GM23338 (cell line): ENCODE results near the gene LHB. TPM values are rescaled to one million over a fixed set of nuclear protein-coding genes. Genes with fewer than 3 reads are reported as not detected.

ENCODE experiments used
- ATAC-seq: fragments of 200-7000 bp; cut with Tn5 transposase; 3 replicates; pipeline ENCODE4 v1.9.1; 2020
- DNase-seq: peaks from one replicate; pipeline ENCODE4 v3.0.0-alpha.2; 2015; ENCODE audit warnings: low spot score
- H2AFZ ChIP-seq: fragments of 200-600 bp; sonication (generic); 2 replicates; pipeline ENCODE4 v1.8.0; 2016; ENCODE audit warnings: antibody characterized with exemption, mild to moderate bottlenecking, moderate library complexity
- H3F3A ChIP-seq: fragments of 200-600 bp; sonication (generic); replicated peaks from 2 replicates; pipeline ENCODE4 v1.8.0; 2017; ENCODE audit warnings: antibody characterized with exemption, mixed run types, low read depth
- H3K27ac ChIP-seq: fragments of 200-600 bp; sonication (generic); 2 replicates; pipeline ENCODE4 v1.6.1; 2016; ENCODE audit warnings: low read depth
- H3K27me3 ChIP-seq: fragments of 200-600 bp; sonication (generic); 2 replicates; pipeline ENCODE4 v1.8.0; 2016; ENCODE audit warnings: mild to moderate bottlenecking, mixed run types, moderate library complexity; ENCODE audit not compliant: insufficient read depth
- H3K36me3 ChIP-seq: fragments of 200-600 bp; sonication (generic); 2 replicates; pipeline ENCODE4 v1.8.0; 2016; ENCODE audit warnings: mild to moderate bottlenecking; ENCODE audit not compliant: insufficient read depth
- H3K4me1 ChIP-seq: fragments of 200-600 bp; sonication (generic); 2 replicates; pipeline ENCODE4 v1.8.0; 2016; ENCODE audit warnings: mild to moderate bottlenecking, moderate library complexity; ENCODE audit not compliant: insufficient read depth
- H3K4me2 ChIP-seq: fragments of 200-600 bp; sonication (generic); 2 replicates; pipeline ENCODE4 v1.7.1; 2017; ENCODE audit warnings: mixed run types
- H3K4me3 ChIP-seq: fragments of 200-600 bp; sonication (generic); 2 replicates; pipeline ENCODE4 v1.6.1; 2016; ENCODE audit warnings: mixed run types
- H3K79me2 ChIP-seq: fragments of 200-600 bp; sonication (generic); replicated peaks from 2 replicates; pipeline ENCODE4 v1.8.0; 2017; ENCODE audit warnings: mild to moderate bottlenecking; ENCODE audit not compliant: insufficient read depth
- H3K9me2 ChIP-seq: fragments of 200-600 bp; sonication (generic); 2 replicates; pipeline ENCODE4 v1.8.0; 2017; ENCODE audit not compliant: insufficient read depth
- H4K20me1 ChIP-seq: fragments of 200-600 bp; sonication (generic); replicated peaks from 2 replicates; pipeline ENCODE4 v1.8.0; 2017; ENCODE audit warnings: mild to moderate bottlenecking; ENCODE audit not compliant: insufficient read depth
- H3K27ac Mint-ChIP-seq: 2 replicates; pipeline ENCODE4 v1.8.0; 2020; ENCODE audit warnings: inconsistent platforms, mild to moderate bottlenecking, moderate library complexity, mixed read lengths
- H3K27me3 Mint-ChIP-seq: 3 replicates; pipeline ENCODE4 v1.8.0; 2022; ENCODE audit warnings: low read depth, mild to moderate bottlenecking, moderate library complexity, mixed read lengths, inconsistent platforms; ENCODE audit not compliant: insufficient read depth, poor library complexity
- H3K36me3 Mint-ChIP-seq: 3 replicates; pipeline ENCODE4 v1.8.0; 2021; ENCODE audit warnings: low read depth, mild to moderate bottlenecking, inconsistent platforms, moderate library complexity, mixed read lengths
- H3K4me1 Mint-ChIP-seq: 3 replicates; pipeline ENCODE4 v1.8.0; 2020; ENCODE audit warnings: mild to moderate bottlenecking, inconsistent platforms, mixed read lengths
- H3K4me3 Mint-ChIP-seq: 3 replicates; pipeline ENCODE4 v1.8.0; 2021; ENCODE audit warnings: moderate library complexity, mild to moderate bottlenecking, inconsistent platforms, mixed read lengths
- H3K9me3 Mint-ChIP-seq: 3 replicates; pipeline ENCODE4 v1.8.0; 2020; ENCODE audit warnings: moderate library complexity, mild to moderate bottlenecking, inconsistent platforms, mixed read lengths
- CREB1 ChIP-seq: fragments of 250-450 bp; sonication (Bioruptor Pico); IDR thresholded peaks from 2 replicates; pipeline ENCODE4 v1.5.0; 2020; ENCODE audit warnings: low read depth, mild to moderate bottlenecking, moderate library complexity
- ETS1 ChIP-seq: IDR thresholded peaks from 2 replicates; pipeline ENCODE4 v1.6.1; 2016; ENCODE audit warnings: antibody characterized with exemption
- EZH2 ChIP-seq: fragments of 200-600 bp; sonication (generic); IDR thresholded peaks from one replicate; pipeline ENCODE4 v1.8.0; 2017; ENCODE audit warnings: antibody characterized with exemption, mild to moderate bottlenecking, low read depth; ENCODE audit not compliant: unreplicated experiment
- EZH2phosphoT487 ChIP-seq: fragments of 200-600 bp; sonication (generic); IDR thresholded peaks from one replicate; pipeline ENCODE4 v1.8.1; 2018; ENCODE audit warnings: antibody characterized with exemption; ENCODE audit not compliant: unreplicated experiment
- JUNB ChIP-seq: IDR thresholded peaks from one replicate; pipeline ENCODE4 v1.6.1; 2016; ENCODE audit warnings: antibody characterized with exemption; ENCODE audit not compliant: unreplicated experiment
- POLR2AphosphoS5 ChIP-seq: IDR thresholded peaks from 2 replicates; pipeline ENCODE4 v1.6.1; 2016; ENCODE audit warnings: antibody characterized with exemption, low read depth
- REST ChIP-seq: IDR thresholded peaks from one replicate; pipeline ENCODE4 v1.6.1; 2018; ENCODE audit warnings: antibody characterized with exemption; ENCODE audit not compliant: unreplicated experiment
- STAT1 ChIP-seq: IDR thresholded peaks from one replicate; pipeline ENCODE4 v1.6.1; 2016; ENCODE audit warnings: antibody characterized with exemption; ENCODE audit not compliant: unreplicated experiment
- ZNF114 ChIP-seq: fragments of 250-450 bp; sonication (Bioruptor Pico); IDR thresholded peaks from 2 replicates; pipeline ENCODE4 v1.5.0; 2020; ENCODE audit warnings: mild to moderate bottlenecking, moderate library complexity
- ZNF331 ChIP-seq: fragments of 250-450 bp; sonication (Bioruptor Pico); IDR thresholded peaks from 2 replicates; pipeline ENCODE4 v1.5.0; 2020; ENCODE audit warnings: low read depth, mild to moderate bottlenecking, moderate library complexity
- polyA plus RNA-seq: library from polyadenylated mRNA; unstranded; fragments of >200 nt; fragmentation: Nextera tagmentation; extraction: Ambion mirVana; gene quantifications from 2 replicates; pipeline ENCODE4 v1.2.1, GENCODE V29; 2016
- total RNA-seq: library from RNA; depleted of rRNA; stranded (reverse); fragments of >200 nt; shearing (Covaris generic); gene quantifications from 2 replicates; pipeline ENCODE4 v1.2.3, GENCODE V29; 2014

Gene LHB
- total and polyA plus RNA-seq, 2 experiments from 2014 or later = 0.76 TPM; not detected in 1

- Histone ChIP-seq H3K9me2 (0 out of 2 replicates have a peak, but pooled peaks cover 6% of the 10 kb centered on the region), H3K27ac (no peak within 1 kb of the TSS), H3K27me3 (peaks cover 59% of the 10 kb centered on the region), H3K79me2 (no peaks in the 10 kb centered on the region), H3F3A (no peaks in the 10 kb centered on the region), H2AFZ (peak within 1 kb of the TSS; percentile 88), H3K4me3 (peak within 1 kb of the TSS; percentile 65), H4K20me1 (no peaks in the 10 kb centered on the region), H3K4me2 (peak within 1 kb of the TSS; percentile 91), H3K4me1 (peaks cover 32% of the 10 kb centered on the region), H3K36me3 (no peaks in the 10 kb centered on the region)
- Mint-ChIP-seq H3K27me3 (peaks cover 38% of the 10 kb centered on the region), H3K4me1 (peaks cover 36% of the 10 kb centered on the region), H3K9me3 (peaks cover 10% of the 10 kb centered on the region; the same call in 2 of the 3 replicates), H3K4me3 (peak within 1 kb of the TSS; percentile 64), H3K27ac (no peak within 1 kb of the TSS), H3K36me3 (peaks cover 3% of the 10 kb centered on the region; the same call in 2 of the 3 replicates)
- peak; percentile 83 for ATAC-seq
- DNase-seq = peak; percentile 82
- TF ChIP-seq ZNF331 (CRISPR knock-in tag) (no peak), CREB1 (CRISPR knock-in tag) (no peak), ZNF114 (CRISPR knock-in tag) (no peak), EZH2 (no peak), JUNB (no peak), POLR2AphosphoS5 (0 out of 2 replicates have a peak, but pooled peaks have one; percentile 26)
Measured at GRCh38 chr19:49064768-49065611, 48.1 kb upstream of the LHB start, which contains the start of gene NTF4. Gene NTF4, minus strand, starts transcription at chr19:49064818. Its CDS starts 2,821 bp downstream, at chr19:49061997.

- H3K4me1 Mint-ChIP-seq = peaks cover 36% of the 10 kb centered on the region
- no peaks in the 10 kb centered on the region for H3K79me2 ChIP-seq
- no peaks in the 10 kb centered on the region for H4K20me1 ChIP-seq
- no peak overlapping the region for H3K27ac ChIP-seq
- H3K4me1 ChIP-seq = peaks cover 32% of the 10 kb centered on the region
- peaks cover 10% of the 10 kb centered on the region; the same call in 2 of the 3 replicates for H3K9me3 Mint-ChIP-seq
- 0 out of 2 replicates have a peak, but pooled peaks cover 5% of the 10 kb centered on the region for H3K9me2 ChIP-seq
- no peak overlapping the region for H3K27ac Mint-ChIP-seq
- peaks cover 3% of the 10 kb centered on the region; the same call in 2 of the 3 replicates for H3K36me3 Mint-ChIP-seq
- H3K4me3 Mint-ChIP-seq = peak overlapping the region; percentile 64
- peak; percentile 38 for ATAC-seq
- no peaks in the 10 kb centered on the region for H3K36me3 ChIP-seq
- peak overlapping the region; percentile 91 for H3K4me2 ChIP-seq
- H3F3A ChIP-seq = no peaks in the 10 kb centered on the region
- peaks cover 39% of the 10 kb centered on the region for H3K27me3 Mint-ChIP-seq
- H3K4me3 ChIP-seq = peak overlapping the region; percentile 65
- H3K27me3 ChIP-seq = peaks cover 59% of the 10 kb centered on the region
- DNase-seq = peak; percentile 72
- H2AFZ ChIP-seq = no peak overlapping the region; the same call in 1 of the 2 replicates
- no peak for TF ChIP-seq EZH2phosphoT487
- no peak for TF ChIP-seq CREB1 (CRISPR knock-in tag)
- no peak for TF ChIP-seq STAT1
- no peak for TF ChIP-seq POLR2AphosphoS5
- no peak for TF ChIP-seq JUNB
- no peak for TF ChIP-seq ETS1
- no peak for TF ChIP-seq ZNF331 (CRISPR knock-in tag)
- TF ChIP-seq REST = no peak
- TF ChIP-seq ZNF114 (CRISPR knock-in tag) = no peak
- TF ChIP-seq EZH2 = no peak
Measured at GRCh38 chr19:49064029-49064629, 47.2 kb upstream of the LHB start.
